DMS79 treated with DMSO at 0.1 percent for 48 hours (cell line): ENCODE measurements around the gene SON.
"Not testable (repeated sequence)": the region's sequence is repeated elsewhere in the genome, so short reads cannot be mapped to it uniquely, and the experiment has no call there.

Experiments
- DNase-seq: peaks from one replicate; lab custom pipeline; 2025; lab: John Stamatoyannopoulos, UW

SON gene

GRCh38 chr21:33546086-33546485 lies 3.2 kb downstream of the SON start:
- no peak for DNase-seq

DNA sequence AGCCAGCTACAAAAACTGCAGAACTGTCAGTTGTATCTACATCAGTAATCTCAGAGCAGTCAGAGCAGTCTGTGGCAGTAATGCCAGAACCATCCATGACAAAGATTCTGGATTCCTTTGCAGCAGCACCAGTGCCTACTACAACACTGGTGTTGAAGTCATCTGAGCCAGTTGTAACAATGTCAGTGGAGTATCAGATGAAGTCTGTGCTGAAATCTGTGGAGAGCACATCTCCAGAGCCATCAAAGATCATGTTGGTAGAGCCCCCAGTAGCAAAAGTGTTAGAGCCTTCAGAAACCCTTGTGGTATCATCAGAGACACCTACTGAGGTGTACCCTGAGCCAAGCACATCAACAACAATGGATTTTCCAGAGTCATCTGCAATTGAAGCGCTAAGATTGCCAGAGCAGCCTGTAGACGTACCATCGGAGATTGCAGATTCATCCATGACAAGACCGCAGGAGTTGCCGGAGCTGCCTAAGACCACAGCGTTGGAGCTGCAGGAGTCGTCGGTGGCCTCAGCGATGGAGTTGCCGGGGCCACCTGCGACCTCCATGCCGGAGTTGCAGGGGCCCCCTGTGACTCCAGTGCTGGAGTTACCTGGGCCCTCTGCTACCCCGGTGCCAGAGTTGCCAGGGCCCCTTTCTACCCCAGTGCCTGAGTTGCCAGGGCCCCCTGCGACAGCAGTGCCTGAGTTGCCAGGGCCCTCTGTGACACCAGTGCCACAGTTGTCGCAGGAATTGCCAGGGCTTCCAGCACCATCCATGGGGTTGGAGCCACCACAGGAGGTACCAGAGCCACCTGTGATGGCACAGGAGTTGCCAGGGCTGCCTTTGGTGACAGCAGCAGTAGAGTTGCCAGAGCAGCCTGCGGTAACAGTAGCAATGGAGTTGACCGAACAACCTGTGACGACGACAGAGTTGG lies 7.3 kb downstream of the SON start:
- DNase-seq, result no peak

DNA sequence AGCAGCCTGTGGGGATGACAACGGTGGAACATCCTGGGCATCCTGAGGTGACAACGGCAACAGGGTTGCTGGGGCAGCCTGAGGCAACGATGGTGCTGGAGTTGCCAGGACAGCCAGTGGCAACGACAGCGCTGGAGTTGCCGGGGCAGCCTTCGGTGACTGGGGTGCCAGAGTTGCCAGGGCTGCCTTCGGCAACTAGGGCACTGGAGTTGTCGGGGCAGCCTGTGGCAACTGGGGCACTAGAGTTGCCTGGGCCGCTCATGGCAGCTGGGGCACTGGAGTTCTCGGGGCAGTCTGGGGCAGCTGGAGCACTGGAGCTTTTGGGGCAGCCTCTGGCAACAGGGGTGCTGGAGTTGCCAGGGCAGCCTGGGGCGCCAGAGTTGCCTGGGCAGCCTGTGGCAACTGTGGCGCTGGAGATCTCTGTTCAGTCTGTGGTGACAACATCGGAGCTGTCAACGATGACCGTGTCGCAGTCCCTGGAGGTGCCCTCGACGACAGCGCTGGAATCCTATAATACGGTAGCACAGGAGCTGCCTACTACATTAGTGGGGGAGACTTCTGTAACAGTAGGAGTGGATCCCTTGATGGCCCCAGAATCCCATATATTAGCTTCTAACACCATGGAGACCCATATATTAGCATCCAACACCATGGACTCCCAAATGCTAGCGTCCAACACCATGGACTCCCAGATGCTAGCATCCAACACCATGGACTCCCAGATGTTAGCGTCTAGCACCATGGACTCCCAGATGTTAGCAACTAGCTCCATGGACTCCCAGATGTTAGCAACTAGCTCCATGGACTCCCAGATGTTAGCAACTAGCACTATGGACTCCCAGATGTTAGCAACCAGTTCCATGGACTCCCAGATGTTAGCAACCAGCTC lies 8.2 kb downstream of the SON start:
- no peak for DNase-seq

- no peak for DNase-seq
Observed at GRCh38 chr21:33551664-33552063, 8.8 kb downstream of the SON start.

GRCh38 chr21:33552093-33552998 lies 9.5 kb downstream of the SON start:
- DNase-seq, result no peak

- DNase-seq, result no peak
Observed at GRCh38 chr21:33552999-33553598, 10.3 kb downstream of the SON start.

DNA sequence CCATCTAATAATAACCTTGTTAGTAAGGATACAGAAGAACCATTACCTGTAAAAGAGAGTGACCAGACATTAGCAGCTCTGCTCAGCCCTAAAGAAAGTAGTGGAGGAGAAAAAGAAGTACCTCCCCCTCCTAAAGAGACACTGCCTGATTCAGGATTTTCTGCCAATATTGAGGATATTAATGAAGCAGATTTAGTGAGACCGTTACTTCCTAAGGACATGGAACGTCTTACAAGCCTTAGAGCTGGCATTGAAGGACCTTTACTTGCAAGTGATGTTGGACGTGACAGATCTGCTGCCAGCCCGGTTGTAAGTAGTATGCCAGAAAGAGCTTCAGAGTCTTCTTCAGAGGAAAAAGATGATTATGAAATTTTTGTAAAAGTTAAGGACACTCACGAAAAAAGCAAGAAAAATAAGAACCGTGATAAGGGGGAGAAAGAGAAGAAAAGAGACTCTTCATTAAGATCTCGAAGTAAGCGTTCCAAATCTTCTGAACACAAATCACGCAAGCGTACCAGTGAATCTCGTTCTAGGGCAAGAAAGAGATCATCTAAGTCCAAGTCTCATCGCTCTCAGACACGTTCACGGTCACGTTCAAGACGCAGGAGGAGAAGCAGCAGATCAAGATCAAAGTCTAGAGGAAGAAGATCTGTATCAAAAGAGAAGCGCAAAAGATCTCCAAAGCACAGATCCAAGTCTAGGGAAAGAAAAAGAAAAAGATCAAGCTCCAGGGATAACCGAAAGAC lies 11.6 kb downstream of the SON start:
- DNase-seq, result no peak

DNA sequence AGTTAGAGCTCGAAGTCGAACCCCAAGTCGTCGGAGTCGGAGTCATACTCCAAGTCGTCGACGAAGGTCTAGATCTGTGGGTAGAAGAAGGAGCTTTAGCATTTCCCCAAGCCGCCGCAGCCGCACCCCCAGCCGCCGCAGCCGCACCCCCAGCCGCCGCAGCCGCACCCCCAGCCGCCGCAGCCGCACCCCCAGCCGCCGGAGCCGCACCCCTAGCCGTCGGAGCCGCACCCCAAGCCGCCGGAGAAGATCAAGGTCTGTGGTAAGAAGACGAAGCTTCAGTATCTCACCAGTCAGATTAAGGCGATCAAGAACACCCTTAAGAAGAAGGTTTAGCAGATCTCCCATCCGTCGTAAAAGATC lies 12.1 kb downstream of the SON start:
- no peak for DNase-seq

- no peak for DNase-seq
Observed at GRCh38 chr21:33557447-33557846, 14.6 kb downstream of the SON start.

GRCh38 chr21:33558777-33559421 lies 16.1 kb downstream of the SON start:
- no peak for DNase-seq

DNA sequence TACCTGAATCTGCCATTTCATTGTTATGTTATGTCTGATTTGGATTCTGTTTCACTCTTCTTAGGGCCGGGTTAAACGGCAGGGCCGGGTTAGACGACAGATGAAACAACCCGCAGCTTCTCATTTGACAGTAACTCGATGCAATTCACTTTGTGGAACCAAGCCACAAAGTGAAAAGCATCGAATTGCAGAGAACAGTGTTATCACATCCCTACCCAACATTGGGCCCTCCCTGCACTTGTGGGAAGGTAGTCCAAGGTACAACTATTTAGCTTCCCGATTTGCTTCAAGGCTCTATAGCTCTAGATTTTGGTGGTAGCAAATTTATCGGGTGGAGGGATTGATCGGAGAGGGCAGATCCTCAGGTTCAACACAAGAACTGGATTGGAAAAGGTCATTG lies 17.0 kb downstream of the SON start:
- DNase-seq, result no peak

DNA sequence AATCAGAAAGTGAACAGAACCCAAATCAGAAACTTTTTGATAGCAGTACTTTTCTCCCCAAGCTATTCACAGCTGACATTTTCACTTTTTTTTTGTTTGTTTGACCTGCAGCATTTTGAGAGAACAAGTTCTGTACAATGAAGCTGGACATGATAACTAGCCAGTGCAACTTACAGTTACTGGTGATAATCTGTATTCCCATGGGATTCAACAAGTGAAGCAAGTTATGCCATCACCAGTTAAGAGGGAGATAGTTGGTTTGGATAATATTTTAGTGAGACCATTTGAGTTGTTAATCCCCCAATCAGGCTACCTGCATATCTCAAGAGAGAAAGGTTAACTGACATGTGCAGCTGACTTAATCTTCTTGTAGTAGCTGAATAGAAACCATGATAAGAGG lies 18.1 kb downstream of the SON start:
- no peak for DNase-seq

- DNase-seq, result no peak
Observed at GRCh38 chr21:33561373-33561772, 18.5 kb downstream of the SON start.

GRCh38 chr21:33562389-33562788 lies 19.6 kb downstream of the SON start:
- no peak for DNase-seq

DNA sequence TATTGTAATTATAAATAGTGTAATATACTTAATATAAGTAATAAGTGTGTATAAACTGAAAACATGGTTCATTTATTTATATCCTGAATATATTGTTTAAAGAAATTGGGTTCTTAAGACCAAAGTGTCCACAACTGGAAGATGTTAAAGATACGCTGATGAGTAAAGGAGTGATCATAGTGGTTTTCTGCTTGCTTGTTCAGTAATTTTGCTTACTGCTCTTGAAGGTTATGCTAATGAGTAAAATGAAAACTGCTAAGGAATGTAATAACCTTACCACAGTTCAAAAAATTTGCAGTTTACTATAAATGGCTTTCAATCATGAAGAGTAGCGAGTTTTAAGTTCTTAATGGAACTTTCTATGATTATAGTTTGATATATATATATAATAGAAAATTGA lies 23.7 kb downstream of the SON start:
- DNase-seq, result no peak

DNA sequence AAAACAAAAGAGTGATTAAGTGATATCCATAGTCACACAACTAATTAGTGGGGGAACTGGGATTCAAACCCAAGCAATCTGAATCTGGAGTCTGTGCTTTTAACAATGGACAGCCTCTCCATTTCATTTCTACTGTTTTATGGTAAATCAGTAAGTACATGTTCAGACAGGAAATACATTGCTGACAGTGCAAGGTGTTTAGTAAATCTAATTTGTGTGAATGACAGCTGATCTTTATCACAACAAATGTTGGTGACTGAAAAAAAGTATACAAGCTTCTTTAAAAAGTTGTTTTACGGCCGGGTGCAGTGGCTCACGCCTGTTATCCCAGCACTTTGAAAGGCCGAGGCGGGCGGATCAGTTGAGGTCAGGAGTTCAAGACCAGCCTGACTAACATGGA lies 25.1 kb downstream of the SON start:
- no peak for DNase-seq

GRCh38 chr21:33568448-33568847 lies 25.6 kb downstream of the SON start:
- no peak for DNase-seq

DNA sequence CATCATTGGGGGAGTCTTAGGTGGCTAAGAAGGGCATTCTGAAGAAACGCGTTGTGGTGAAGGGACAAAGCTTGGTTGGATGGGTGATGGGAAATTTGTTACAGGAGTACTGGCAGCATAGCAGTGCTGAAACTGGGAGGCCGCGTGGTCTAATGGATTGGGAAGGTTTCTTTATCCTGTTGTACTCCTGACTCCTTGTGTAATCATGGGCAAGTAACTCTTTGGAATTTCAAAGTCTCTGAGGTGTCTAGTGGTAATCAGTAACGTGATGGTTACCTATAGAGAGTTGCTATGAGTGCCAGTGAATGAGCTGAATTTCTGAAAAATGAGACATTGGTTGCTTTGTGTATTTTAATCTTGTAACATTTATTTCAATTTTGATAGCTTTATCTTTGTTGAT lies 27.2 kb downstream of the SON start:
- DNase-seq, result no peak

DNA sequence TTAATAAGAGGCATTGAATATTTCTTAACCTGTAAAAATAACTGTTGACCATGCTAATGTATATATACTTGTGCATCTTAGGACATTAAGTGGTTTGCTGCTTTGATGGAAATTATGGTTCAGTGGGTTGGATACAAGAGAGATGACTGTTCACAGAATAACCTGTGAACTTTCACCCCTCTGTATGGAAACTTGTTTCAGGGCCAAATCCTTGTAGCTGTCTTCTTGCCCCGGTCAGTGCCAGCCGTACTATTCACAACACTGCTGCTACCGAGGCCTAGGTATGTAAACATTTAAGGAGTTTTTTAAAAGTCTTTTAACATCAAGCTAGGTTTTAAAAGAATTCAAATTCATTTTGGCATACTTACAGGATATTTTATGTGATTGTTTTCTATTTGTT lies 29.5 kb downstream of the SON start:
- no peak for DNase-seq

DNA sequence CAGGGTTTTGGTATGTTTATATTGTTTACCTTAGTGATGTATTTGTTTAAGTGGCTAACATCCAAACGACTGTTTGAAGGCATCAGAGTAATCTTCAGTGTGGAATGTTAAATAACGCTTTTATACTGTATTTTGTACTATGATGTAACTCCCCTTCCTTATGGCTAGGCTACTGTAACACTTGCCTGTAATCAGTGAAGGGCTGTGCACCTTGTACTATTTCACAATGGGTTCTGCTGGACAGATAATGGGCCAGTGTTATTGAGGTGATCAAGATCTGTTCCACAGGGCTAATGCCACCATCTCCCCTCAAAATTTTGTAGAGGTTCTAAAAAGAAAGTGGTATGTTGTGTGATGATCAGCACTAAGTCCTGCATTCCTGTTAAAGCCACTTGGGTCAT lies 33.9 kb downstream of the SON start:
- not testable (repeated sequence) for DNase-seq
